ENCODE measurements around the gene THADA. TPM values are rescaled to one million over a fixed set of nuclear protein-coding genes. Genes with fewer than 3 reads are reported as not detected.

THADA gene
- total RNA-seq, 1 donor, result 39.4 TPM

DNA sequence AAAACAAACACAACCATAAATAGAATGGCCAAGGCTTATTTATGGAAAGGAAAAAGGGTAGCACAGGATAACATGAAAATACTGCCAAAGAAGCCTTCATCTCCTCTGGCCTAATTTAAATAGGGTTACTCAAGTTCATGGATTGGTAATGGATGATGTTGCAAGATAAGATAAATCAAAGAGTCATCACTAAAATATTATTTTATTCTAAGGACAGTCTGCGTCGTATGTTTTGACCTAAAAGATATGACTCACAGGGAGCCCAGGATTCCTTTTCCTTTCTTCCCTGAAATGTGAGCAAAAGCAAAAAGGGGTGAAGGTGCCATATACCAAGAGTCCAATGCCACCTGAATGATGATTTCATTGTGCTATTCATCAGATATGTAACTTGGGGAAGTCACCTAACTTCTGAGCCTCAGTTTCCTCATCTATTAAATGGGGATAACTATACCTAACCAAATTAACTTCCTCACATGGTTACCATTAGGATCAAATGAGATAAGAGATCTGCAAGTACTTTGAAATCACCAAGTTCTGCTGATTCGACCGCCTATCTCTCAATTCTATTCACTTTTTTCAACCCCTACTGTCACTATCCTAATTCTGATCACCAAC lies 137.7 kb downstream of the THADA start:
- Histone ChIP-seq H3K79me2 (ENCODE audit: insufficient read depth, low read length) (no peaks in the 10 kb centered on the region), H3K9me3 (ENCODE audit: low read depth, low read length) (no peaks in the 10 kb centered on the region), H3K27ac (ENCODE audit: low read depth, low read length) (peak overlapping the region; percentile 31), H3K36me3 (ENCODE audit: insufficient read depth, low read length) (no peaks in the 10 kb centered on the region), H4K20me1 (ENCODE audit: insufficient read depth, low read length) (no peaks in the 10 kb centered on the region), H3K4me3 (ENCODE audit: insufficient read depth, low read length) (no peak overlapping the region), H2AFZ (ENCODE audit: low read length) (no peak overlapping the region), H3K27me3 (ENCODE audit: insufficient read depth, low read length) (no peaks in the 10 kb centered on the region), H3K4me1 (ENCODE audit: insufficient read depth, low read length) (peaks cover 66% of the 10 kb centered on the region), H3K4me2 (ENCODE audit: insufficient read depth, low read length) (no peak overlapping the region)
- TF ChIP-seq, protein P1, sequence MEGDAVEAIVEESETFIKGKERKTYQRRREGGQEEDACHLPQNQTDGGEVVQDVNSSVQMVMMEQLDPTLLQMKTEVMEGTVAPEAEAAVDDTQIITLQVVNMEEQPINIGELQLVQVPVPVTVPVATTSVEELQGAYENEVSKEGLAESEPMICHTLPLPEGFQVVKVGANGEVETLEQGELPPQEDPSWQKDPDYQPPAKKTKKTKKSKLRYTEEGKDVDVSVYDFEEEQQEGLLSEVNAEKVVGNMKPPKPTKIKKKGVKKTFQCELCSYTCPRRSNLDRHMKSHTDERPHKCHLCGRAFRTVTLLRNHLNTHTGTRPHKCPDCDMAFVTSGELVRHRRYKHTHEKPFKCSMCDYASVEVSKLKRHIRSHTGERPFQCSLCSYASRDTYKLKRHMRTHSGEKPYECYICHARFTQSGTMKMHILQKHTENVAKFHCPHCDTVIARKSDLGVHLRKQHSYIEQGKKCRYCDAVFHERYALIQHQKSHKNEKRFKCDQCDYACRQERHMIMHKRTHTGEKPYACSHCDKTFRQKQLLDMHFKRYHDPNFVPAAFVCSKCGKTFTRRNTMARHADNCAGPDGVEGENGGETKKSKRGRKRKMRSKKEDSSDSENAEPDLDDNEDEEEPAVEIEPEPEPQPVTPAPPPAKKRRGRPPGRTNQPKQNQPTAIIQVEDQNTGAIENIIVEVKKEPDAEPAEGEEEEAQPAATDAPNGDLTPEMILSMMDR (IDR thresholded peaks at IDR 0.05; ENCODE audit: extremely low read depth, low read depth, low read length), result no peak
- no peak for DNase-seq (ENCODE audit: insufficient read length, low spot score, missing footprints)

DNA sequence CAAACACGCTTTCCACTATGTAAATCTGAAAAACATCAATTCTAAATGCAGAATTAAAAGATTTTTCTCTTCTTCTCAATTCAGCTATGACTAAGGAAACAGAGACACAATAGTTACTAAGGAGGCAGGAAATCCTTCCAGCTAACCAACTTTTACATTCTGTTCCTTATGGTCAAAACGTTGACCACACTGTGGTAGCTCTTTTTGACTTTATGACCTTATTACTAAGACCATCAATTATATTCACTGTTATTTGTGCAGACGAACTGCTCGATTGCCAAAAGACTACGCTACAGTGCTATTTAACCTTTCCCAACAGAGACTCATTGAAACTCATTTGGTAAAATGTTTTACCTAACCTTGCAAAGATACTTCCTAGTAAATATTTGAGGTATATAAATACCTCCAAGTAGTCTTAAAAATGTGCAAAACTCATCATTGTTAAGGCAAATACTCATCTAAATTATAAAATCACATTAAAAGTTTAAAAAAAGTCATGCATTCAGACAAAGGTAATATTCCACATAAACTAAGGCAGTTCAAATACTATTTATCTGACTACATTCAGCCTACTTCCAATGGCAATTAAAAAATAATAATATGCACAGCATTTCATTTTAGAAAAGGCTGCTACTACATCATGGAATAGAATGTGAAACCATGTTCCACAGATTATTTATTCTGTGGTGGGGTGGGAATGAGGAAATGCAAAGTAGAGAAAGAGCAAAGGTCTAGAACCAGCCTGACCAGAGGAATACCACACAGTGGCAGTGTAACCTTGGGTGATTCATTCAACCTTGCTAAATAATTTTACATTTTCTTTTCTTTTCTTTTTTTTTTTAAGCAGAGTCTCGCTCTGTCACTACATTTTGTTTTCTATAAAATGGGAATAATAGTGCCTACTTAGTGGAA lies 139.9 kb downstream of the THADA start:
- Histone ChIP-seq H3K4me3 (ENCODE audit: insufficient read depth, low read length) (no peak overlapping the region), H3K4me1 (ENCODE audit: insufficient read depth, low read length) (peaks cover 62% of the 10 kb centered on the region), H3K9me3 (ENCODE audit: low read depth, low read length) (no peaks in the 10 kb centered on the region)

DNA sequence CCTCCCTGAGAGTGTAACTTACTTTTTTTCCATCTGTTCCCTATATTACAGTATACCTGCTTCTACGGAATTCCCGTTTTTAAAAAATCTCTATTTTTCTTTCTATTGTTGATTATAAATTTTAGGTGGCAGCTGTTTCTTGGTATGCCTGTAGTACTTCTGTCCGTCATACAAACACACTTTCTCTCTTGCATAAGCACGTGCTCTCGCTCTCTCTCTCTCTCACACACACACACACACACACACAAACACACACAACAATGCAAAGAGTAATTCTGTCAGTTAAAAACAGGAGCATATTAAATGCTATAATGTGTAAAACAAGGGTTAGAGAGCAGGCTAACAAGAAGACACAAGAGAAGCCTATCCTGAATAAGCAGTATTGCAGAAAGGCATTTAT lies 140.5 kb downstream of the THADA start:
- DNase-seq (ENCODE audit: insufficient read length, low spot score, missing footprints), result no peak
- Histone ChIP-seq H3K27me3 (ENCODE audit: insufficient read depth, low read length) (no peaks in the 10 kb centered on the region), H3K27ac (ENCODE audit: low read depth, low read length) (peak overlapping the region; percentile 20), H2AFZ (ENCODE audit: low read length) (no peak overlapping the region), H3K36me3 (ENCODE audit: insufficient read depth, low read length) (no peaks in the 10 kb centered on the region), H3K4me1 (ENCODE audit: insufficient read depth, low read length) (peaks cover 55% of the 10 kb centered on the region), H3K79me2 (ENCODE audit: insufficient read depth, low read length) (no peaks in the 10 kb centered on the region), H3K9me3 (ENCODE audit: low read depth, low read length) (no peaks in the 10 kb centered on the region), H3K4me2 (ENCODE audit: insufficient read depth, low read length) (peak overlapping the region; percentile 37), H3K4me3 (ENCODE audit: insufficient read depth, low read length) (no peak overlapping the region), H4K20me1 (ENCODE audit: insufficient read depth, low read length) (no peaks in the 10 kb centered on the region)
- TF ChIP-seq, protein P1 (IDR thresholded peaks at IDR 0.05; ENCODE audit: extremely low read depth, low read depth, low read length), result no peak

More for the DNA sequence above, 139.9 kb downstream of the THADA start:
- Histone ChIP-seq H3K27me3 (ENCODE audit: insufficient read depth, low read length) (no peaks in the 10 kb centered on the region), H4K20me1 (ENCODE audit: insufficient read depth, low read length) (no peaks in the 10 kb centered on the region), H2AFZ (ENCODE audit: low read length) (no peak overlapping the region), H3K36me3 (ENCODE audit: insufficient read depth, low read length) (no peaks in the 10 kb centered on the region), H3K79me2 (ENCODE audit: insufficient read depth, low read length) (no peaks in the 10 kb centered on the region), H3K27ac (ENCODE audit: low read depth, low read length) (peak overlapping the region; percentile 20), H3K4me2 (ENCODE audit: insufficient read depth, low read length) (peak overlapping the region; percentile 44)
- TF ChIP-seq, protein P1 (IDR thresholded peaks at IDR 0.05; ENCODE audit: extremely low read depth, low read depth, low read length), result no peak
- no peak for DNase-seq (ENCODE audit: insufficient read length, low spot score, missing footprints)

DNA sequence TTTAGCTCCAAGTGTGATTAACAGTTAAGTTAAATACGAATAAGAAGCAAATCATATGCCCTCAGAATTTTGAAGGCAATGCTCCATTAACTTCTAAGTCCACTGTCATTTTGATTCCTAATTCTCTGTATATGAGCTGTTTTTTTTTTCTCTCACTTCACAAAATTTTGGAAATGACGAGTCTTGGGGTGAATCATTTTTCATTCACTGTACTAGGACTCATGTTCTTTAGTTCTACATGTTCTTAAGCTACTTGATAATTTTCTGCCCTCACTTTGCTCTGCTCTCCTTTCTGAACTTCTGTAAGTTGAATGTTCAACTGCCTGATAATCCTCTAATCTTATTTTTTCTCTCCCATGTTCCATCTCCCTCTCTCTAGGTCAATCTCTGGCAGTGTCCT lies 141.0 kb downstream of the THADA start:
- peak overlapping the region; percentile 37 for H3K4me2 ChIP-seq (ENCODE audit: insufficient read depth, low read length)
- H2AFZ ChIP-seq (ENCODE audit: low read length), result no peak overlapping the region
- peak overlapping the region; percentile 20 for H3K27ac ChIP-seq (ENCODE audit: low read depth, low read length)
- H3K4me3 ChIP-seq (ENCODE audit: insufficient read depth, low read length), result no peak overlapping the region
- H3K27me3 ChIP-seq (ENCODE audit: insufficient read depth, low read length), result no peaks in the 10 kb centered on the region
- no peak for DNase-seq (ENCODE audit: insufficient read length, low spot score, missing footprints)
- no peaks in the 10 kb centered on the region for H4K20me1 ChIP-seq (ENCODE audit: insufficient read depth, low read length)
- TF ChIP-seq, protein P1 (IDR thresholded peaks at IDR 0.05; ENCODE audit: extremely low read depth, low read depth, low read length), result no peak
- H3K4me1 ChIP-seq (ENCODE audit: insufficient read depth, low read length), result peaks cover 50% of the 10 kb centered on the region
- no peaks in the 10 kb centered on the region for H3K36me3 ChIP-seq (ENCODE audit: insufficient read depth, low read length)
- H3K9me3 ChIP-seq (ENCODE audit: low read depth, low read length), result no peaks in the 10 kb centered on the region
- H3K79me2 ChIP-seq (ENCODE audit: insufficient read depth, low read length), result no peaks in the 10 kb centered on the region

Measured in osteoblast (primary cell).